HepG2 (cell line): ENCODE measurements around the gene KISS1. TPM values are rescaled to one million over a fixed set of nuclear protein-coding genes. Genes with fewer than 3 reads are reported as not detected.

ENCODE experiments used
- AKAP8 ChIP-seq: sonication (generic); formaldehyde crosslinking; IDR thresholded peaks from 2 replicates; pipeline ENCODE4 v1.5.1; 2020; ENCODE audit warnings: mild to moderate bottlenecking, missing genetic modification reagents
- CEBPG ChIP-seq: IDR thresholded peaks from 2 replicates; pipeline ENCODE4 v1.6.1; 2016
- GABPA ChIP-seq, 2 experiments: IDR thresholded peaks; 2 replicates each; pipeline ENCODE4 v1.6.1; 2011 to 2016; ENCODE audit warnings: low read depth in 2 of 2, low read length in 1 of 2, missing biosample characterization in 1 of 2, missing genetic modification characterization in 1 of 2
- HNRNPUL1 ChIP-seq: fragments of 200-400 bp; formaldehyde crosslinking; IDR thresholded peaks from 2 replicates; pipeline ENCODE4 v1.6.1; 2017; ENCODE audit warnings: low read depth, mild to moderate bottlenecking, low read length, moderate library complexity
- MXD4 ChIP-seq: IDR thresholded peaks from 2 replicates; pipeline ENCODE4 v1.6.1; 2016; ENCODE audit warnings: mild to moderate bottlenecking, missing biosample characterization, missing genetic modification reagents
- NR3C1 ChIP-seq: sonication (generic); formaldehyde crosslinking; IDR thresholded peaks from 2 replicates; pipeline ENCODE4 v1.4.0; 2020; ENCODE audit warnings: missing genetic modification reagents
- RFX3 ChIP-seq: IDR thresholded peaks from 2 replicates; pipeline ENCODE4 v1.6.1; 2016; ENCODE audit warnings: missing biosample characterization, missing genetic modification reagents
- U2AF2 ChIP-seq: fragments of 200-400 bp; formaldehyde crosslinking; IDR thresholded peaks from 2 replicates; pipeline ENCODE4 v1.6.1; 2017; ENCODE audit warnings: low read depth, mild to moderate bottlenecking, low read length
- ZNF264 ChIP-seq: sonication (generic); formaldehyde crosslinking; IDR thresholded peaks from 2 replicates; pipeline ENCODE4 v1.4.0; 2020; ENCODE audit warnings: missing genetic modification reagents
- ZNF274 ChIP-seq: sonication (generic); formaldehyde crosslinking; IDR thresholded peaks from 2 replicates; pipeline ENCODE4 v1.5.1; 2020; ENCODE audit warnings: mild to moderate bottlenecking, missing genetic modification reagents
- ZNF333 ChIP-seq: sonication (generic); formaldehyde crosslinking; IDR thresholded peaks from 2 replicates; pipeline ENCODE4 v1.4.0; 2020; ENCODE audit warnings: mild to moderate bottlenecking, missing genetic modification reagents, borderline replicate concordance
- ZNF619 ChIP-seq: sonication (generic); formaldehyde crosslinking; IDR thresholded peaks from 2 replicates; pipeline ENCODE4 v1.4.0; 2020; ENCODE audit warnings: mild to moderate bottlenecking, missing genetic modification reagents
- polyA plus RNA-seq, 8 experiments: library from polyadenylated mRNA; depleted of rRNA in 3 of 8; stranded (reverse) in 7 of 8; unstranded in 1 of 8; fragments of >200 nt; fragmentation: Illumina TruSeq in 4 of 8; extraction: Trizol in 4 of 8; gene quantifications; 2 replicates each; pipeline versions ENCODE4 v1.2.1 to v1.2.3, GENCODE V29; 2011 to 2016; ENCODE audit warnings: low read depth in 4 of 8, missing spikeins in 1 of 8, mixed read lengths in 1 of 8; ENCODE audit not compliant: insufficient read depth in 1 of 8
- total RNA-seq, 5 experiments: library from RNA; depleted of rRNA; stranded (reverse); fragments of >200 nt; fragmentation: Illumina TruSeq; extraction: Trizol; gene quantifications; 2 replicates each; pipeline ENCODE4 v1.2.3, GENCODE V29; 2016; ENCODE audit warnings: low read depth in 1 of 5
- TF ChIP-seq, protein P1 (sequence below), 2 experiments: fragments of 450-650 bp in 1 of 2; sonication (generic) in 1 of 2; formaldehyde crosslinking in 1 of 2; IDR thresholded peaks; 2 replicates each; pipeline versions ENCODE4 v1.6.1 to v1.8.0; 2016 to 2022; ENCODE audit warnings: antibody characterized with exemption in 1 of 2, mild to moderate bottlenecking in 1 of 2, missing genetic modification reagents in 1 of 2
- TF ChIP-seq, protein P2 (sequence below): sonication (generic); formaldehyde crosslinking; IDR thresholded peaks from 2 replicates; pipeline ENCODE4 v1.5.1; 2020; ENCODE audit warnings: mild to moderate bottlenecking, missing genetic modification reagents, moderate library complexity
- TF ChIP-seq, protein P3 (sequence below): sonication (generic); formaldehyde crosslinking; IDR thresholded peaks from 2 replicates; pipeline ENCODE4; 2020; ENCODE audit warnings: missing genetic modification reagents, mild to moderate bottlenecking, borderline replicate concordance

KISS1 gene
- total and polyA plus RNA-seq, 2 of the 13 experiments (the other 11 are each of a cell fraction or from before 2014, with no cell fraction given), result 0.24 to 0.80 TPM

GRCh38 chr1:204213668-204214662, 17.7 kb upstream of the KISS1 start, which contains the start of gene GOLT1A (continued):
- TF ChIP-seq, protein P1, sequence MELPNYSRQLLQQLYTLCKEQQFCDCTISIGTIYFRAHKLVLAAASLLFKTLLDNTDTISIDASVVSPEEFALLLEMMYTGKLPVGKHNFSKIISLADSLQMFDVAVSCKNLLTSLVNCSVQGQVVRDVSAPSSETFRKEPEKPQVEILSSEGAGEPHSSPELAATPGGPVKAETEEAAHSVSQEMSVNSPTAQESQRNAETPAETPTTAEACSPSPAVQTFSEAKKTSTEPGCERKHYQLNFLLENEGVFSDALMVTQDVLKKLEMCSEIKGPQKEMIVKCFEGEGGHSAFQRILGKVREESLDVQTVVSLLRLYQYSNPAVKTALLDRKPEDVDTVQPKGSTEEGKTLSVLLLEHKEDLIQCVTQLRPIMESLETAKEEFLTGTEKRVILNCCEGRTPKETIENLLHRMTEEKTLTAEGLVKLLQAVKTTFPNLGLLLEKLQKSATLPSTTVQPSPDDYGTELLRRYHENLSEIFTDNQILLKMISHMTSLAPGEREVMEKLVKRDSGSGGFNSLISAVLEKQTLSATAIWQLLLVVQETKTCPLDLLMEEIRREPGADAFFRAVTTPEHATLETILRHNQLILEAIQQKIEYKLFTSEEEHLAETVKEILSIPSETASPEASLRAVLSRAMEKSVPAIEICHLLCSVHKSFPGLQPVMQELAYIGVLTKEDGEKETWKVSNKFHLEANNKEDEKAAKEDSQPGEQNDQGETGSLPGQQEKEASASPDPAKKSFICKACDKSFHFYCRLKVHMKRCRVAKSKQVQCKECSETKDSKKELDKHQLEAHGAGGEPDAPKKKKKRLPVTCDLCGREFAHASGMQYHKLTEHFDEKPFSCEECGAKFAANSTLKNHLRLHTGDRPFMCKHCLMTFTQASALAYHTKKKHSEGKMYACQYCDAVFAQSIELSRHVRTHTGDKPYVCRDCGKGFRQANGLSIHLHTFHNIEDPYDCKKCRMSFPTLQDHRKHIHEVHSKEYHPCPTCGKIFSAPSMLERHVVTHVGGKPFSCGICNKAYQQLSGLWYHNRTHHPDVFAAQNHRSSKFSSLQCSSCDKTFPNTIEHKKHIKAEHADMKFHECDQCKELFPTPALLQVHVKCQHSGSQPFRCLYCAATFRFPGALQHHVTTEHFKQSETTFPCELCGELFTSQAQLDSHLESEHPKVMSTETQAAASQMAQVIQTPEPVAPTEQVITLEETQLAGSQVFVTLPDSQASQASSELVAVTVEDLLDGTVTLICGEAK (IDR thresholded peaks at IDR 0.05), result no peak
- TF ChIP-seq, protein P1 (CRISPR knock-in tag; IDR thresholded peaks at IDR 0.05), result no peak
- TF ChIP-seq ZNF333 (CRISPR knock-in tag), result 0 out of 2 replicates have a peak, but pooled peaks have one; percentile 64
- no peak for TF ChIP-seq U2AF2
- no peak for TF ChIP-seq GABPA (IDR thresholded peaks at IDR 0.05; ENCODE audit: low read depth, low read length)
- peak; percentile 80 for TF ChIP-seq GABPA (CRISPR knock-in tag; IDR thresholded peaks at IDR 0.05; ENCODE audit: low read depth)
- TF ChIP-seq AKAP8, result peak; percentile 63
- peak; percentile 97 for TF ChIP-seq HNRNPUL1
- TF ChIP-seq, protein P2, sequence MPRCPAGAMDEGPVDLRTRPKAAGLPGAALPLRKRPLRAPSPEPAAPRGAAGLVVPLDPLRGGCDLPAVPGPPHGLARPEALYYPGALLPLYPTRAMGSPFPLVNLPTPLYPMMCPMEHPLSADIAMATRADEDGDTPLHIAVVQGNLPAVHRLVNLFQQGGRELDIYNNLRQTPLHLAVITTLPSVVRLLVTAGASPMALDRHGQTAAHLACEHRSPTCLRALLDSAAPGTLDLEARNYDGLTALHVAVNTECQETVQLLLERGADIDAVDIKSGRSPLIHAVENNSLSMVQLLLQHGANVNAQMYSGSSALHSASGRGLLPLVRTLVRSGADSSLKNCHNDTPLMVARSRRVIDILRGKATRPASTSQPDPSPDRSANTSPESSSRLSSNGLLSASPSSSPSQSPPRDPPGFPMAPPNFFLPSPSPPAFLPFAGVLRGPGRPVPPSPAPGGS (CRISPR knock-in tag), result peak; percentile 59
- TF ChIP-seq ZNF264 (CRISPR knock-in tag), result peak; percentile 61
- no peak for TF ChIP-seq RFX3 (CRISPR knock-in tag)
- TF ChIP-seq ZNF274 (CRISPR knock-in tag), result peak; percentile 32; the same call in 1 of the 2 replicates
- TF ChIP-seq CEBPG (CRISPR knock-in tag), result peak; percentile 95
- no peak for TF ChIP-seq ZNF619 (CRISPR knock-in tag)
- TF ChIP-seq NR3C1, result no peak
- TF ChIP-seq, protein P3, sequence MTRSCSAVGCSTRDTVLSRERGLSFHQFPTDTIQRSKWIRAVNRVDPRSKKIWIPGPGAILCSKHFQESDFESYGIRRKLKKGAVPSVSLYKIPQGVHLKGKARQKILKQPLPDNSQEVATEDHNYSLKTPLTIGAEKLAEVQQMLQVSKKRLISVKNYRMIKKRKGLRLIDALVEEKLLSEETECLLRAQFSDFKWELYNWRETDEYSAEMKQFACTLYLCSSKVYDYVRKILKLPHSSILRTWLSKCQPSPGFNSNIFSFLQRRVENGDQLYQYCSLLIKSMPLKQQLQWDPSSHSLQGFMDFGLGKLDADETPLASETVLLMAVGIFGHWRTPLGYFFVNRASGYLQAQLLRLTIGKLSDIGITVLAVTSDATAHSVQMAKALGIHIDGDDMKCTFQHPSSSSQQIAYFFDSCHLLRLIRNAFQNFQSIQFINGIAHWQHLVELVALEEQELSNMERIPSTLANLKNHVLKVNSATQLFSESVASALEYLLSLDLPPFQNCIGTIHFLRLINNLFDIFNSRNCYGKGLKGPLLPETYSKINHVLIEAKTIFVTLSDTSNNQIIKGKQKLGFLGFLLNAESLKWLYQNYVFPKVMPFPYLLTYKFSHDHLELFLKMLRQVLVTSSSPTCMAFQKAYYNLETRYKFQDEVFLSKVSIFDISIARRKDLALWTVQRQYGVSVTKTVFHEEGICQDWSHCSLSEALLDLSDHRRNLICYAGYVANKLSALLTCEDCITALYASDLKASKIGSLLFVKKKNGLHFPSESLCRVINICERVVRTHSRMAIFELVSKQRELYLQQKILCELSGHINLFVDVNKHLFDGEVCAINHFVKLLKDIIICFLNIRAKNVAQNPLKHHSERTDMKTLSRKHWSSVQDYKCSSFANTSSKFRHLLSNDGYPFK (CRISPR knock-in tag), result peak; percentile 16; the same call in 1 of the 2 replicates
- peak; percentile 66 for TF ChIP-seq MXD4 (CRISPR knock-in tag)
